IMR-90 (cell line): Measurements from ENCODE around the gene FABP6. TPM values are rescaled to one million over a fixed set of nuclear protein-coding genes. Genes with fewer than 3 reads are reported as not detected.

Source experiments
- ATAC-seq: fragments of 200-7000 bp; cut with Tn5 transposase; 2 replicates; pipeline ENCODE4 v1.9.1; 2020; ENCODE audit warnings: low read depth, mild to moderate bottlenecking, moderate library complexity
- BruUV-seq: library from RNA; stranded (reverse); fragments of 400-500 nt; replicated peaks from 2 replicates; lab custom pipeline; 2021; lab: Mats Ljungman, UMichigan
- CTCF ChIA-PET: fragments of 300-600 bp; formaldehyde crosslinking; extraction: SDS; loops from one replicate; lab custom pipeline; 2021; ENCODE audit warnings: antibody characterized with exemption; lab: Yijun Ruan, JAX
- POLR2A ChIA-PET: fragments of 300-600 bp; sonication (Branson Sonifier 250); formaldehyde crosslinking; loops from one replicate; lab custom pipeline; 2022; ENCODE audit warnings: antibody characterized with exemption; ENCODE audit not compliant: unreplicated experiment; lab: Charles Lee
- DNase-seq: peaks from one replicate; pipeline ENCODE4 v3.0.0; 2013
- H2AFZ ChIP-seq: replicated peaks from 2 replicates; pipeline ENCODE3; 2013; ENCODE audit warnings: low read length, mild to moderate bottlenecking; ENCODE audit not compliant: poor library complexity
- H2AK5ac ChIP-seq: 2 replicates; pipeline ENCODE4 v1.6.1; 2013; ENCODE audit warnings: low read depth, low read length, inconsistent platforms
- H2AK9ac ChIP-seq: replicated peaks from 2 replicates; pipeline ENCODE3; 2013; ENCODE audit warnings: mild to moderate bottlenecking, low read depth, low read length, moderate library complexity; ENCODE audit not compliant: poor library complexity
- H2BK120ac ChIP-seq: 2 replicates; pipeline ENCODE4 v1.6.1; 2013; ENCODE audit warnings: low read depth, low read length, inconsistent platforms
- H2BK15ac ChIP-seq: 3 replicates; pipeline ENCODE4 v1.6.1; 2013; ENCODE audit warnings: low read depth, low read length, inconsistent platforms
- H2BK20ac ChIP-seq: 2 replicates; pipeline ENCODE4 v1.6.1; 2013; ENCODE audit warnings: low read depth, mild to moderate bottlenecking, inconsistent platforms, low read length, moderate library complexity
- H2BK5ac ChIP-seq: 2 replicates; pipeline ENCODE4 v1.6.1; 2013; ENCODE audit warnings: mild to moderate bottlenecking, low read depth, low read length, inconsistent platforms; ENCODE audit not compliant: poor library complexity, severe bottlenecking
- H3K14ac ChIP-seq: replicated peaks from 2 replicates; pipeline ENCODE4 v1.6.1; 2013; ENCODE audit warnings: low read depth, low read length, inconsistent platforms
- H3K18ac ChIP-seq: 2 replicates; pipeline ENCODE4 v1.6.1; 2013; ENCODE audit warnings: low read depth, low read length, control low read depth
- H3K23ac ChIP-seq: 2 replicates; pipeline ENCODE4 v1.6.1; 2013; ENCODE audit warnings: low read depth, low read length, inconsistent platforms
- H3K27ac ChIP-seq: 2 replicates; pipeline ENCODE4 v1.5.1; 2013; ENCODE audit warnings: mild to moderate bottlenecking, control low read depth, low read length; ENCODE audit not compliant: insufficient read depth
- H3K27me3 ChIP-seq: 2 replicates; pipeline ENCODE4 v1.6.1; 2013; ENCODE audit warnings: low read length; ENCODE audit not compliant: control insufficient read depth, insufficient read depth
- H3K36me3 ChIP-seq: 2 replicates; pipeline ENCODE4 v1.6.1; 2013; ENCODE audit warnings: low read length, mixed read lengths; ENCODE audit not compliant: control insufficient read depth, insufficient read depth
- H3K4ac ChIP-seq: 2 replicates; pipeline ENCODE4 v1.6.1; 2013; ENCODE audit warnings: low read depth, low read length, inconsistent platforms
- H3K4me1 ChIP-seq: 2 replicates; pipeline ENCODE4 v1.6.1; 2013; ENCODE audit warnings: low read length, mixed read lengths; ENCODE audit not compliant: control insufficient read depth, insufficient read depth
- H3K4me2 ChIP-seq: 2 replicates; pipeline ENCODE4 v1.6.1; 2013; ENCODE audit warnings: low read depth, mild to moderate bottlenecking, control low read depth, low read length, moderate library complexity
- H3K4me3 ChIP-seq: 2 replicates; pipeline ENCODE4 v1.5.1; 2013; ENCODE audit warnings: low read depth, mild to moderate bottlenecking, control low read depth, low read length, moderate library complexity; ENCODE audit not compliant: insufficient read depth
- H3K56ac ChIP-seq: 2 replicates; pipeline ENCODE4 v1.6.1; 2013; ENCODE audit warnings: low read length, inconsistent platforms; ENCODE audit not compliant: insufficient read depth; ENCODE audit errors: extremely low read depth
- H3K79me1 ChIP-seq, 2 experiments: 2 replicates each; pipeline ENCODE4 v1.6.1; 2013; ENCODE audit warnings: low read length in 2 of 2, inconsistent platforms in 1 of 2, low read depth in 1 of 2
- H3K9ac ChIP-seq: 2 replicates; pipeline ENCODE4 v1.6.1; 2013; ENCODE audit warnings: low read depth, low read length, control low read depth
- H3K9me1 ChIP-seq: 2 replicates; pipeline ENCODE4 v1.6.1; 2013; ENCODE audit warnings: low read length, inconsistent platforms; ENCODE audit not compliant: insufficient read depth
- H3K9me3 ChIP-seq: 2 replicates; pipeline ENCODE4 v1.6.1; 2013; ENCODE audit warnings: low read length; ENCODE audit not compliant: control insufficient read depth, insufficient read depth
- H4K20me1 ChIP-seq: 2 replicates; pipeline ENCODE4 v1.6.1; 2013; ENCODE audit warnings: low read length, inconsistent platforms; ENCODE audit not compliant: insufficient read depth
- H4K5ac ChIP-seq: 2 replicates; pipeline ENCODE4 v1.6.1; 2013; ENCODE audit warnings: mild to moderate bottlenecking, low read depth, low read length, control low read depth
- H4K8ac ChIP-seq, 2 experiments: 2 replicates each; pipeline ENCODE4 v1.6.1; 2013; ENCODE audit warnings: low read depth in 2 of 2, low read length in 2 of 2, control low read depth in 1 of 2, inconsistent platforms in 1 of 2
- H4K91ac ChIP-seq: 2 replicates; pipeline ENCODE4 v1.6.1; 2013; ENCODE audit warnings: low read depth, low read length, inconsistent platforms; ENCODE audit not compliant: insufficient read depth
- BHLHE40 ChIP-seq: fragments of 150-350 bp; IDR thresholded peaks from 2 replicates; pipeline ENCODE4 v1.6.1; 2016; ENCODE audit warnings: mild to moderate bottlenecking, low read depth, low read length
- CEBPB ChIP-seq: IDR thresholded peaks from 2 replicates; pipeline ENCODE4 v1.6.1; 2012; ENCODE audit warnings: low read depth, low read length, improper control_type of control experiment
- CHD1 ChIP-seq: IDR thresholded peaks from 2 replicates; pipeline ENCODE4 v1.6.1; 2012; ENCODE audit warnings: low read depth, low read length, improper control_type of control experiment
- CTCF ChIP-seq: conservative IDR thresholded peaks from 2 replicates; pipeline ENCODE4 v1.5.1; 2012; ENCODE audit warnings: mild to moderate bottlenecking, low read depth, low read length, improper control_type of control experiment
- ELK1 ChIP-seq: fragments of 150-350 bp; IDR thresholded peaks from 2 replicates; pipeline ENCODE4 v1.6.1; 2016; ENCODE audit warnings: low read depth, mild to moderate bottlenecking, low read length, moderate library complexity, borderline replicate concordance
- FOS ChIP-seq: fragments of 150-350 bp; IDR thresholded peaks from 2 replicates; pipeline ENCODE4 v1.6.1; 2016; ENCODE audit warnings: low read depth, low read length
- MAFK ChIP-seq: IDR thresholded peaks from 2 replicates; pipeline ENCODE4 v1.6.1; 2012; ENCODE audit warnings: low read depth, low read length, improper control_type of control experiment
- MAZ ChIP-seq: IDR thresholded peaks from 2 replicates; pipeline ENCODE4 v1.6.1; 2012; ENCODE audit warnings: low read depth, mild to moderate bottlenecking, low read length, improper control_type of control experiment, moderate library complexity, borderline replicate concordance
- MXI1 ChIP-seq: IDR thresholded peaks from 2 replicates; pipeline ENCODE4 v1.6.1; 2012; ENCODE audit warnings: low read depth, mild to moderate bottlenecking, low read length, moderate library complexity, borderline replicate concordance
- NFE2L2 ChIP-seq: fragments of 150-350 bp; IDR thresholded peaks from 2 replicates; pipeline ENCODE4 v1.6.1; 2016; ENCODE audit warnings: low read depth, mild to moderate bottlenecking, low read length
- POLR2A ChIP-seq: IDR thresholded peaks from 2 replicates; pipeline ENCODE4 v1.6.1; 2012; ENCODE audit warnings: mild to moderate bottlenecking, low read depth, low read length
- RCOR1 ChIP-seq: IDR thresholded peaks from 2 replicates; pipeline ENCODE4 v1.6.1; 2012; ENCODE audit warnings: mild to moderate bottlenecking, low read length, improper control_type of control experiment; ENCODE audit not compliant: insufficient replicate concordance
- RFX5 ChIP-seq: IDR thresholded peaks from 2 replicates; pipeline ENCODE4 v1.8.0; 2012; ENCODE audit warnings: low read depth, mild to moderate bottlenecking, low read length, moderate library complexity
- SMC3 ChIP-seq: fragments of 150-350 bp; IDR thresholded peaks from 2 replicates; pipeline ENCODE4 v1.6.1; 2016; ENCODE audit warnings: low read depth, mild to moderate bottlenecking, antibody characterized with exemption, low read length, moderate library complexity
- USF2 ChIP-seq: fragments of 150-350 bp; IDR thresholded peaks from 2 replicates; pipeline ENCODE4 v1.6.1; 2017; ENCODE audit warnings: mild to moderate bottlenecking, antibody characterized with exemption, low read length, low read depth
- WGBS, 2 experiments: methylation state at CpG; one replicate each; pipeline versions ENCODE4 v1.1.5 to v1.1.7; 2013; ENCODE audit warnings: missing lambda C conversion rate in 2 of 2; ENCODE audit not compliant: insufficient read length in 1 of 2; ENCODE audit errors: extremely low coverage in 2 of 2; 5-methylcytosine and 5-hydroxymethylcytosine counted together
- dilution Hi-C: fragments of 300-500 bp; cut with HindIII; formaldehyde crosslinking; loops from one replicate; pipeline ENCODE4 v1.14.3; 2018; ENCODE audit warnings: low sequenced_read_pairs; ENCODE audit not compliant: unreplicated experiment
- in situ Hi-C: fragments of 300-500 bp; cut with MboI; formaldehyde crosslinking; loops from 3 replicates; pipeline ENCODE4 v1.14.3; 2019; ENCODE audit warnings: low sequenced_read_pairs, inconsistent platforms, mixed read lengths
- intact Hi-C: fragments of 100-400 bp; cut with micrococcal nuclease; formaldehyde crosslinking; loops from 2 replicates; pipeline ENCODE4 v1.10.0; 2022
- polyA plus RNA-seq, 3 experiments: library from polyadenylated mRNA; depleted of rRNA; stranded (reverse); fragments of >200 nt; gene quantifications; 2 replicates each; pipeline ENCODE4 v1.2.3, GENCODE V29; 2012; ENCODE audit warnings: low replicate concordance in 1 of 3
- total RNA-seq: library from RNA; depleted of rRNA; stranded (reverse); fragments of >200 nt; gene quantifications from 2 replicates; pipeline ENCODE4 v1.2.3, GENCODE V29; 2012

Gene FABP6
- total and polyA plus RNA-seq, 2 of the 4 experiments (the other 2 are of a cell fraction): not detected

GRCh38 chr5:160253441-160253840 is 24.1 kb downstream of the FABP6 start:
- Histone ChIP-seq H2AFZ (no peak overlapping the region), H4K8ac (no peak overlapping the region), H3K27ac (no peak overlapping the region), H3K56ac (no peak overlapping the region), H3K4me3 (no peak overlapping the region), H3K9ac (no peak overlapping the region), H2BK20ac (no peak overlapping the region), H2AK9ac (no peak overlapping the region), H3K79me1 (no peaks in the 10 kb centered on the region), H3K18ac (no peak overlapping the region), H4K91ac (no peak overlapping the region), H4K5ac (no peak overlapping the region), H2BK15ac (no peak overlapping the region), H3K14ac (no peak overlapping the region), H3K4me1 (no peaks in the 10 kb centered on the region), H2BK120ac (no peak overlapping the region), H3K4me2 (no peak overlapping the region), H3K23ac (no peak overlapping the region), H3K9me3 (no peaks in the 10 kb centered on the region), H2BK5ac (no peak overlapping the region), H3K4ac (no peak overlapping the region), H2AK5ac (no peak overlapping the region), H4K20me1 (no peaks in the 10 kb centered on the region), H3K36me3 (peaks cover 16% of the 10 kb centered on the region), H3K27me3 (no peaks in the 10 kb centered on the region), H3K9me1 (no peaks in the 10 kb centered on the region)
- ATAC-seq (no peak), DNase-seq (no peak)
- no TSS peak for BruUV-seq
- ChIA-PET POLR2A (no interaction called here), CTCF (no interaction called here)
- TF ChIP-seq NFE2L2: no peak
- TF ChIP-seq MXI1: no peak
- no peak for TF ChIP-seq MAZ
- TF ChIP-seq BHLHE40: no peak
- no peak for TF ChIP-seq CEBPB
- no peak for TF ChIP-seq MAFK
- no peak for TF ChIP-seq USF2
- no peak for TF ChIP-seq CTCF
- TF ChIP-seq RCOR1: no peak
- no peak for TF ChIP-seq ELK1
- no peak for TF ChIP-seq POLR2A
- TF ChIP-seq CHD1: no peak
- no peak for TF ChIP-seq FOS
- TF ChIP-seq SMC3: no peak
- no peak for TF ChIP-seq RFX5
- intact Hi-C loops: no loop called here
- dilution Hi-C loops: no loop called here
- in situ Hi-C loops: no loop called here
- WGBS, 2 experiments: 86% methylated on average over 11 of the region's 17 CpGs; no CpG with 5 or more reads in 1 of the 2 experiments
